Adrenal gland (tissue), 5 donors: Measurements from ENCODE around the gene MYO9A.

ENCODE experiments used
- CTCF ChIP-seq, 6 experiments: fragments of 450-650 bp in 4 of 6; fragments of 200-600 bp in 2 of 6; sonication (generic) in 1 of 6; IDR thresholded peaks; 1 replicate in 5 of 6; 2 replicates in 1 of 6; pipeline versions ENCODE4 v1.5.1 to v1.8.0; 2016 to 2021; ENCODE audit warnings: antibody characterized with exemption in 6 of 6, mild to moderate bottlenecking in 2 of 6, moderate library complexity in 1 of 6
- POLR2A ChIP-seq, 2 donors: fragments of 450-650 bp; IDR thresholded peaks; one replicate each; pipeline ENCODE4 v1.6.1; 2017; ENCODE audit warnings: antibody characterized with exemption in 2 of 2, mild to moderate bottlenecking in 2 of 2, moderate library complexity in 1 of 2
- donor health status: DM: no; HTN: no; CAD: no.

GRCh38 chr15:71809346-71809745 is 308.6 kb downstream of the MYO9A start:
- TF ChIP-seq CTCF (IDR thresholded peaks at IDR 0.05) (no peak), POLR2A (IDR thresholded peaks at IDR 0.05) (no peak)
